T-helper 1 cell treated with Interleukin-12 subunit alpha and Interleukin-12 subunit beta and Interleukin-4 antibody, amounts not matched to agents 30 μg/mL and 1 μg/mL, for 36 hours (primary cell): ENCODE measurements around the gene C5orf15.
A peak's percentile ranks its signal among the peaks of the same experiment; 100 is the strongest.

Experiments used
- H3K27ac Mint-ChIP-seq: one replicate; pipeline ENCODE4 v1.8.0; 2021; ENCODE audit warnings: mild to moderate bottlenecking, mixed read lengths
- H3K27me3 Mint-ChIP-seq: one replicate; pipeline ENCODE4 v1.8.0; 2021; ENCODE audit warnings: low read depth, mixed read lengths
- H3K36me3 Mint-ChIP-seq: one replicate; pipeline ENCODE4 v1.8.0; 2021; ENCODE audit warnings: low read depth, mixed read lengths
- H3K4me1 Mint-ChIP-seq: one replicate; pipeline ENCODE4 v1.8.0; 2021; ENCODE audit warnings: low read depth, mixed read lengths
- H3K4me3 Mint-ChIP-seq: one replicate; pipeline ENCODE4 v1.8.0; 2021; ENCODE audit warnings: mild to moderate bottlenecking, moderate library complexity, mixed read lengths
- H3K9me3 Mint-ChIP-seq: one replicate; pipeline ENCODE4 v1.8.0; 2021; ENCODE audit warnings: mixed read lengths

C5orf15 gene

DNA sequence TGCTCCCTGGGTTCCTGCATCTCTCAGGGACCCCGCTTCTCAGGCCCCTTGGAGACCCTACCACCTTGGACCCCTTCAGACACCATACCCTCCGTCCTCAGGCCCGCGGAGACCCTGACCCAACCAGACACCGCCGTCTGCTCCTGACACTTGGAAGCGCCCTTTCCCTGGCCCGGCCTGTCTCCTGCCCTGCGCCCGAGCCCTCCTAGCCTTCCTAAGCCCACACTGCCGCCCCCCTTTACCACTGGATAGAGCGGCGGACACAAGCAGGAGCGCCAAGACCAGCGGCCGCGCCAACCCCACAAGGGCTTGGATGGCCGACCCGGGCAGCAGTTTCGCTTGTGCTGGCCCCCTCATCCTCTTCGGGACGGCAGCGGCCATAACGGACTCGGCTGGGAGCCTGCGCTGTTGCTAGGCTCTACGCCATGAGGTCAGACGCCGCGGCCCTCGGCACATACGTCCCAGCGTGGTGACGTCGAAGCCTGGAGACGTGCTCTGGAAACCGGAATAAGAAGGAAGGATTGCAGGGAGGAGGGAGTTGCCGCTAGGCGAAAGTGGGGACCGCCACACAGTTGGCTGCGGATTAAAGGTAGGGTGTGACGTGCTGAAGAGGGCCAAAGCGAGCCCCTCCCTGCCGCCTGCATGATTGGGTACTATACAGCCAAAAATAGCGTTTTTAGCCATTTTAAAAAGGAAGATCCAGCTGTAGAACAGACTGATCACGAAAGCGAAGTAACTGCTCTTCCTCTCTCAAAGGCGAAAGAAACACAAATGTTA is at the start of gene C5orf15:
Gene C5orf15 (minus strand): TSS at position 422 of the 777 bp plus-strand sequence. CDS start 41 bp downstream, at position 381.
- Mint-ChIP-seq H3K36me3 (peaks cover 12% of the 10 kb centered on the region), H3K9me3 (peaks cover 3% of the 10 kb centered on the region), H3K27me3 (no peaks in the 10 kb centered on the region), H3K4me1 (peaks cover 24% of the 10 kb centered on the region), H3K4me3 (peak within 1 kb of the TSS; percentile 98), H3K27ac (peak within 1 kb of the TSS; percentile 96)

DNA sequence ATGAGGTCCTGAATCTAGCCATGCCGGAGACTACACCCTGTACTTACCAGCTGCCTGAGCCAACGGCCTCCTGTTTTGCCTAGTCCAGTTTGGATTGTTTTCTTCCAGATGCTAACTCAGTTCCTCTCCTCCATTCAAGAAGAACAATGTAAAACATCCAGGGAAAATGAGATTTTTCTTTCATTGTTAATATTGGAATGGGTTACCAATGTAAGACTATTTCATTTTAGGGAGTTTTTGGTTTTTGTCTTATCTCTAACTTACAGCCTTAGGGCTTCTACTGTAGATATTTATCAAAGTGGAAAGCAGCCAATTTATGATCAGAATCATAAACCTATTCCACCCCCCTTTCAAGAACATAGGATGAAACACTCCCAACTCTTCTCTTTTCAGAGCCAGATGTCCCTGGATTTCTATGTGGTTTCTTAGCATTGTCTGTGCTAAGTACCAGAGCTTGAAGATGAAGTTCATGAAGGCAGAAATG is 39.9 kb upstream of the C5orf15 start:
- Mint-ChIP-seq H3K4me1 (peaks cover 8% of the 10 kb centered on the region), H3K27ac (no peak overlapping the region), H3K27me3 (peaks cover 15% of the 10 kb centered on the region), H3K4me3 (no peak overlapping the region), H3K36me3 (peaks cover 2% of the 10 kb centered on the region), H3K9me3 (no peaks in the 10 kb centered on the region)

GRCh38 chr5:134007581-134008265 is 39.3 kb upstream of the C5orf15 start:
- H3K9me3 Mint-ChIP-seq, result no peaks in the 10 kb centered on the region
- H3K27ac Mint-ChIP-seq, result no peak overlapping the region
- no peak overlapping the region for H3K4me3 Mint-ChIP-seq
- H3K27me3 Mint-ChIP-seq, result peaks cover 9% of the 10 kb centered on the region
- peaks cover 12% of the 10 kb centered on the region for H3K4me1 Mint-ChIP-seq
- peaks cover 2% of the 10 kb centered on the region for H3K36me3 Mint-ChIP-seq

- peak overlapping the region; percentile 55 for H3K27ac Mint-ChIP-seq
- H3K9me3 Mint-ChIP-seq, result no peaks in the 10 kb centered on the region
- peaks cover 2% of the 10 kb centered on the region for H3K36me3 Mint-ChIP-seq
- H3K4me3 Mint-ChIP-seq, result peak overlapping the region; percentile 91
- H3K4me1 Mint-ChIP-seq, result peaks cover 22% of the 10 kb centered on the region
- peaks cover 4% of the 10 kb centered on the region for H3K27me3 Mint-ChIP-seq
Observed at GRCh38 chr5:134006115-134006514, 37.7 kb upstream of the C5orf15 start.

GRCh38 chr5:134005417-134006061 is 37.1 kb upstream of the C5orf15 start:
- Mint-ChIP-seq H3K27me3 (no peaks in the 10 kb centered on the region), H3K27ac (peak overlapping the region; percentile 85), H3K9me3 (no peaks in the 10 kb centered on the region), H3K36me3 (peaks cover 2% of the 10 kb centered on the region), H3K4me1 (peaks cover 24% of the 10 kb centered on the region), H3K4me3 (peak overlapping the region; percentile 91)

- Mint-ChIP-seq H3K4me1 (peaks cover 25% of the 10 kb centered on the region), H3K4me3 (peak within 1 kb of the TSS; percentile 91), H3K27ac (peak within 1 kb of the TSS; percentile 93), H3K9me3 (no peaks in the 10 kb centered on the region), H3K36me3 (peaks cover 2% of the 10 kb centered on the region), H3K27me3 (no peaks in the 10 kb centered on the region)
Observed at GRCh38 chr5:134004626-134005416, 36.4 kb upstream of the C5orf15 start, which contains the start of gene VDAC1. Gene VDAC1 (minus strand): TSS chr5:134004975. CDS start chr5:133993012, 11,963 bp downstream.

GRCh38 chr5:134003817-134004625 is 35.6 kb upstream of the C5orf15 start:
- H3K9me3 Mint-ChIP-seq, result no peaks in the 10 kb centered on the region
- peaks cover 30% of the 10 kb centered on the region for H3K4me1 Mint-ChIP-seq
- H3K36me3 Mint-ChIP-seq, result peaks cover 2% of the 10 kb centered on the region
- peak overlapping the region; percentile 93 for H3K27ac Mint-ChIP-seq
- no peaks in the 10 kb centered on the region for H3K27me3 Mint-ChIP-seq
- peak overlapping the region; percentile 88 for H3K4me3 Mint-ChIP-seq

- Mint-ChIP-seq H3K4me1 (peaks cover 34% of the 10 kb centered on the region), H3K4me3 (peak overlapping the region; percentile 88), H3K27me3 (no peaks in the 10 kb centered on the region), H3K36me3 (peaks cover 4% of the 10 kb centered on the region), H3K27ac (peak overlapping the region; percentile 93), H3K9me3 (no peaks in the 10 kb centered on the region)
Observed at GRCh38 chr5:134003064-134003816, 34.8 kb upstream of the C5orf15 start.

- H3K36me3 Mint-ChIP-seq, result peaks cover 4% of the 10 kb centered on the region
- H3K4me1 Mint-ChIP-seq, result peaks cover 37% of the 10 kb centered on the region
- H3K27ac Mint-ChIP-seq, result peak overlapping the region; percentile 62
- H3K27me3 Mint-ChIP-seq, result no peaks in the 10 kb centered on the region
- no peaks in the 10 kb centered on the region for H3K9me3 Mint-ChIP-seq
- peak overlapping the region; percentile 88 for H3K4me3 Mint-ChIP-seq
Observed at GRCh38 chr5:134001938-134002731, 33.7 kb upstream of the C5orf15 start.

GRCh38 chr5:134000696-134001453 is 32.5 kb upstream of the C5orf15 start:
- Mint-ChIP-seq H3K4me3 (no peak overlapping the region), H3K27me3 (no peaks in the 10 kb centered on the region), H3K27ac (no peak overlapping the region), H3K36me3 (peaks cover 4% of the 10 kb centered on the region), H3K9me3 (no peaks in the 10 kb centered on the region), H3K4me1 (peaks cover 43% of the 10 kb centered on the region)

GRCh38 chr5:134000091-134000511 is 31.7 kb upstream of the C5orf15 start:
- Mint-ChIP-seq H3K27me3 (no peaks in the 10 kb centered on the region), H3K4me1 (peaks cover 44% of the 10 kb centered on the region), H3K4me3 (no peak overlapping the region), H3K9me3 (no peaks in the 10 kb centered on the region), H3K36me3 (peaks cover 2% of the 10 kb centered on the region), H3K27ac (no peak overlapping the region)

- H3K9me3 Mint-ChIP-seq, result no peaks in the 10 kb centered on the region
Observed at GRCh38 chr5:133998807-133999206, 30.4 kb upstream of the C5orf15 start.

More at GRCh38 chr5:133998807-133999206, 30.4 kb upstream of the C5orf15 start:
- Mint-ChIP-seq H3K27ac (no peak overlapping the region), H3K4me3 (no peak overlapping the region), H3K27me3 (no peaks in the 10 kb centered on the region), H3K4me1 (peaks cover 54% of the 10 kb centered on the region), H3K36me3 (peaks cover 4% of the 10 kb centered on the region)
